GM12875 (cell line): Measurements from ENCODE around the gene PRKCD.

Source experiments
- H3K4me3 ChIP-seq: one replicate; pipeline ENCODE4 v1.5.1; 2011; ENCODE audit warnings: low read depth, low read length, control low read depth
- CTCF ChIP-seq: IDR thresholded peaks from 2 replicates; pipeline ENCODE4 v1.5.1; 2011; ENCODE audit warnings: low read depth, mild to moderate bottlenecking, control low read depth, inconsistent platforms, low read length, moderate library complexity, borderline replicate concordance; ENCODE audit not compliant: insufficient read depth

The PRKCD gene

GRCh38 chr3:53187430-53187829 is 26.4 kb downstream of the PRKCD start:
- no peak overlapping the region for H3K4me3 ChIP-seq
- no peak for TF ChIP-seq CTCF

DNA sequence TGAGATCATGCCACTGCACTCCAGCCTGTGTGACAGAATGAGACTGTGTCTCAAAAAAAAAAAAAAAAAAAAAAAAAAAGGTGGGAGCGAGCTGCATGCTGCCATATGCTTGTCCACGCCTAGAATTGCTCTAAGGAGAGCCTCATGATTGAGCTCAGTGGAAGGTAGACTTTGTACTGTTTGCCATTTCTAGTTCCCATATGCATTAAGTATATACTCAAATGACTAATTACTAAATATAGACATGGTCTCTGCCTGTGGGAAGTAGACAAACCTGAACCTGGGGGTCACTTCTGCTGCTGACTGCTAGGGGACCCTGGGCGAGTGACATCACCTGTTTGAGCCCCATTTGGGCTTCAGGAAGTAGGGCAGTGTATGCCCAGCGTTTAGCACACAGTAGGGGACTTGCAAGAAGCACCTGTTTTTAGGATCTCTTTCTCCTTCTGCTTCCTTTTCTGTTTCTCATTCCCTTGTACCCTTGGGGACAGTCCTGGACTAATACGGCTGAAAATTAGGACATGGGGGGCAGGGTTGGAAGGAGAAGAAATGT is 27.2 kb downstream of the PRKCD start:
- no peak overlapping the region for H3K4me3 ChIP-seq
- no peak for TF ChIP-seq CTCF

GRCh38 chr3:53188720-53189119 is 27.7 kb downstream of the PRKCD start:
- H3K4me3 ChIP-seq = no peak overlapping the region
- no peak for TF ChIP-seq CTCF

GRCh38 chr3:53189276-53189675 is 28.3 kb downstream of the PRKCD start:
- no peak overlapping the region for H3K4me3 ChIP-seq
- no peak for TF ChIP-seq CTCF

GRCh38 chr3:53190659-53191058 is 29.6 kb downstream of the PRKCD start:
- no peak overlapping the region for H3K4me3 ChIP-seq
- TF ChIP-seq CTCF = no peak

DNA sequence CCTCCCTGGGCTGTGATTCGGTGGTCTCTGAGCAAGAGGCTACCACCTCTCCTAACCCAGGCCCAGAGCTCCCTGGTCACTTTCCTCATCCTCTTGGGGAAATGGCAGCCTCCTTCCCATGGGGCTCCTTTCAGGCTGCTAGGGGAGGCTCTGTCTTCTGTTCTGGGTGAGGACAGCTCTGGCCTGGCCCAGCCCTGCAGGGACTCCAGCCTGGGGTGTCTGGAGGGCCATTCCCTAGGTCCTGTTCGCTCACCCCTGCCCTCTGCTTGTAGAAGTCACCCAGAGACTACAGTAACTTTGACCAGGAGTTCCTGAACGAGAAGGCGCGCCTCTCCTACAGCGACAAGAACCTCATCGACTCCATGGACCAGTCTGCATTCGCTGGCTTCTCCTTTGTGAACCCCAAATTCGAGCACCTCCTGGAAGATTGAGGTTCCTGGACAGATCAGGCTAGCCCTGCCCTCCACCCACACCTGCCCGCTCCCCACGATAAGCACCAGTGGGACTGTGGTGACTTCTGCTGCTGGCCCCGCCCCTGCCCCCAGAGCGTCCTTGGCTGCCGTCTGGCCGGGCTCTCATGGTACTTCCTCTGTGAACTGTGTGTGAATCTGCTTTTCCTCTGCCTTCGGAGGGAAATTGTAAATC is 30.9 kb downstream of the PRKCD start:
- no peak for TF ChIP-seq CTCF
- no peak overlapping the region for H3K4me3 ChIP-seq

DNA sequence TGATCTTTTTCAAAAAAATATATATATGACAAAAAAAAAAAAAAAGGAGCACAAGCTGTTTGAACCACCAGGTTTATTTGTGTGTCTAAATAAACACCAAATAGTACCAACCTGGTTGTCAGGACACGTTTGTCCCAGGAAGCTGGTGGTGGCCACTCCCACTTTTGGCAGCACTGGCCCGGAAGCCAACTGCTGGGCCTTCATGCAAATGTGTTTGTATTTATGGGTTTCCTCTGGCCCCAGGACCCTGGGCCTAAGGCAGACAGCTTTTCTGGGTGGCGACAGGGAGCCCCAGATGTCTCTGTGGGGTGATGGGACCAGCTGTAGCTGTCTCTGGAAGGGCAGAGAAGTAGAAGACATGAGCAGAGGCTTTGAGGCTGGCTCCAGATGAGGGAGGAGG is 31.6 kb downstream of the PRKCD start:
- no peak for TF ChIP-seq CTCF
- H3K4me3 ChIP-seq = no peak overlapping the region
